Fibroblast of peridontal ligament (primary cell): ENCODE measurements around the gene CAMP.
"Not testable (repeated sequence)": the region's sequence is repeated elsewhere in the genome, so short reads cannot be mapped to it uniquely, and the experiment has no call there.

ENCODE experiments used
- DNase-seq: peaks from one replicate; pipeline ENCODE4 v3.0.0-alpha.2; 2010; ENCODE audit errors: extremely low read depth

CAMP gene

GRCh38 chr3:48222616-48223513 lies at the start of gene CAMP:
CAMP (plus strand) TSS chr3:48223495; CDS start chr3:48223512, 17 bp downstream.
- peak; percentile 9 for DNase-seq

GRCh38 chr3:48178072-48178471 lies 45.2 kb upstream of the CAMP start:
- no peak for DNase-seq

GRCh38 chr3:48180021-48180420 lies 43.3 kb upstream of the CAMP start:
- no peak for DNase-seq

- DNase-seq, result no peak
Measured at GRCh38 chr3:48180531-48181253, 42.6 kb upstream of the CAMP start.

- DNase-seq, result no peak
Measured at GRCh38 chr3:48184299-48184698, 39.0 kb upstream of the CAMP start.

GRCh38 chr3:48185129-48185528 lies 38.2 kb upstream of the CAMP start:
- no peak for DNase-seq

GRCh38 chr3:48186631-48187300 lies 36.5 kb upstream of the CAMP start:
- peak; percentile 36 for DNase-seq

GRCh38 chr3:48187301-48187578 lies 36.1 kb upstream of the CAMP start:
- DNase-seq, result no peak

- DNase-seq, result no peak
Measured at GRCh38 chr3:48187579-48188265, 35.6 kb upstream of the CAMP start.

GRCh38 chr3:48188266-48189201 lies 34.8 kb upstream of the CAMP start, which contains the start of gene CDC25A:
CDC25A (minus strand) TSS chr3:48188417; CDS start chr3:48187947, 470 bp downstream.
- DNase-seq, result peak; percentile 98

GRCh38 chr3:48189321-48189720 lies 34.0 kb upstream of the CAMP start:
- no peak for DNase-seq

GRCh38 chr3:48190911-48191310 lies 32.4 kb upstream of the CAMP start:
- no peak for DNase-seq

GRCh38 chr3:48194446-48195071 lies 28.7 kb upstream of the CAMP start:
- DNase-seq, result peak; percentile 71

- no peak for DNase-seq
Measured at GRCh38 chr3:48196611-48197010, 26.7 kb upstream of the CAMP start.

- no peak for DNase-seq
Measured at GRCh38 chr3:48199117-48199516, 24.2 kb upstream of the CAMP start.

GRCh38 chr3:48202632-48203031 lies 20.7 kb upstream of the CAMP start:
- DNase-seq, result no peak

- no peak for DNase-seq
Measured at GRCh38 chr3:48208076-48208475, 15.2 kb upstream of the CAMP start.

- DNase-seq, result no peak
Measured at GRCh38 chr3:48209445-48209844, 13.8 kb upstream of the CAMP start.

GRCh38 chr3:48210534-48210933 lies 12.8 kb upstream of the CAMP start:
- not testable (repeated sequence) for DNase-seq

- not testable (repeated sequence) for DNase-seq
Measured at GRCh38 chr3:48211776-48212175, 11.5 kb upstream of the CAMP start.
